G401.6 (cell line): ENCODE data around the gene SNTB2.
"Not testable (repeated sequence)": the region's sequence is repeated elsewhere in the genome, so short reads cannot be mapped to it uniquely, and the experiment has no call there.

ENCODE experiments used
- FAIRE-seq: peaks from 2 replicates; lab custom pipeline; 2012; peaks lifted over from hg19 to GRCh38; lab: Jason Lieb, UNC

SNTB2 gene

DNA sequence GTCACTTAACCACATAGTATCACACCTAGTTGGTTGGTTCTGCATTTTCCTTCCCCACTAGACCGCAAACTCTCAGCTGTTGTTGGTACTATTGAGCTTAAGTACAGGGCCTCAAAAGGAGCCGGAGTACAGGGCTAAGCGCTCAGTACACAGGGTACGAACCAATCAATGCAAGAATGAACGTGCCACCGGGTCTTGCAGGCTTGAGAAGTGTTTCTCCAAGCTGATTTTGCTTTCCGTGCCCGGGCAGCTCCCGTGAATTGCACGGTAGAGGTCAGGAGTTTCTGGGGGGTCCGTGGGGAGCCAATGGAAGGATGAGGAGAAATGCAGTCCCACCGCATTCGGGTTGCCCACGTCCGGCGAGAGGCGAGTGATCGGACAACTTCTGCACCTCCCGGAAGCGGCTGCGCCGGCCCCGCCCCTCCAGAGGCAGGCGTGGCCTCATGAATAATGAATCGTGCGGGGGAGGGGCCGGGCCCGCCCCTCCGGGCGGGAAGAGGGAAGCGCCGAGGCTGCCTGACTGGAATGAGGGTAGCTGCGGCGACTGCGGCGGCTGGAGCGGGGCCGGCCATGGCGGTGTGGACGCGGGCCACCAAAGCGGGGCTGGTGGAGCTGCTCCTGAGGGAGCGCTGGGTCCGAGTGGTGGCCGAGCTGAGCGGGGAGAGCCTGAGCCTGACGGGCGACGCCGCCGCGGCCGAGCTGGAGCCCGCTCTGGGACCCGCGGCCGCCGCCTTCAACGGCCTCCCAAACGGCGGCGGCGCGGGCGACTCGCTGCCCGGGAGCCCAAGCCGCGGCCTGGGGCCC, at the start of gene SNTB2:
Gene SNTB2, plus strand, starts transcription at position 523 of the 804 bp plus-strand sequence. Its CDS starts 3 bp downstream, at position 526.
- FAIRE-seq, result peak; percentile 58

DNA sequence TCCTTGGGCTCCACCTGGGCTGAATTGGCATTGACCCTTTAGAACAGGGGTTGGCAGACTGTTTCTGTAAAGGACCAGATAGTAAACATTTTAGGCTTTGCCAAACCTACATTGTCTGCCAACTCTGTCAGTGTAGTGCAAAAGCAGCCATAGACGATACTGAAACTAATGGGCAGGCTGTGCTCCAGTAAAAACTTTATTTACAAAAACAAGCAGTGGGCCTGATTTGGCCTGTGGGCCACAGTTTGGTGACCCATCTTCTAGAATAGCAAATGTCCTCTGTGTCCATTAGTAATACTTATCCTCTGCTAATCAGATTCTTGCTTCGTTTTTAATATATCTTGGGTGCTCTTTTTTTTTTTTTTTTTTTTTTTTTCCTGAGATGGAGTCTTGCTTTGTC, 48.4 kb upstream of the SNTB2 start:
- no peak for FAIRE-seq

DNA sequence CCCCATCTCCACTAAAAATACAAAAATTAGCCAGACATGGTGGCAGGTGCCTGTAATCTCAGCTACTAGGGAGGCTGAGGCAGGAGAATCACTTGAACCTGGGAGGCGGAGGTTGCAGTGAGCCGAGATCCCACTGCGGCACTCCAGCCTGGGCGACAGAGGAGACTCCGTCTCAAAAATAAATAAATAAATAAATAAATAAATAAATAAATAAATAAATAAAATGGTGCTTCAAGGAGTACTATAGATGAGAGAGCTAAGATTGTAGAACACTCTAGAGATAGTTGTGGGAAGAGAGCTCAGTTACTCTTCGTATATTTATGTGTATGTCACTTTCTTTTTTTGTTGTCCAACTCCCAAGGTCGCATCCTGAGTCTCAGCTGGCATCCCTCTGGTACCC, 47.5 kb upstream of the SNTB2 start:
- FAIRE-seq, result not testable (repeated sequence)

DNA sequence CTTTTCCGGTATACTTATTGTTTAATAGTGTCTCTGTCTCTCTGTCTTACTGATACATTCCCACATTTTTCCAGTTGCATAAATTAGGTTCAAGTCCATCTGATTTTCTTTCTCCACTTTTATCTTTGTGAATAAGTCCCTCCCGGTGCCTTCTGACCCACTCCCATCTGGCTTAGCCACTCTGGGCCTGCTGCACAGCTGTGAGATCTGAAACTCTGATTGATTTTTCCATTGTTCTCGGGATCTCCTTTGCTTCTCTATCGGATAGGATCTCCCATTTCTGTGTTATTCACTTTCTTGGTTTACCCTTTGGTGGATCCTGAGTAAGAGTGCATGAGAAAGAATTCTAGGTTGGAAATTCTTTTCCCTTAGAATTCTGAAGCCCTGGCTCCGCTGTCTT, 46.0 kb upstream of the SNTB2 start:
- FAIRE-seq, result no peak

DNA sequence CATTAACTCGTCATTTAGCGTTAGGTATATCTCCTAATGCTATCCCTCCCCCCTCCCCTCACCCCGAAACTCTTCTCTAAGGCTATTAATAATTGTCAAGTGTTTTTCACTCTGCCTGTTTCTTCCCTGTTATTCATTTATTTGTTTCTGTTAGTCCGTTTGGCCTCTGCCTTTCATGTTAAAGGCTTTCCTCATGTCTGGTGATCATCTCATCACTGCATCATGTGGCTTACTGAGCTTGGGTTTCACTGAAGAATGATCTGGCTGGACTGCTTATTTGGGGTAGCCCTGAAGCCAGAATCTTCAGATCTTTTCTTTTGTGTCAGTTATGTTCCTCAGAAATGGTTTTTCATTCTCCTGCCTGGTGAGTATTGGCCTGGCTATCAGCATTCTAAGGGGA, 45.0 kb upstream of the SNTB2 start:
- no peak for FAIRE-seq

GRCh38 chr16:69143116-69143515, 43.8 kb upstream of the SNTB2 start:
- FAIRE-seq, result no peak

DNA sequence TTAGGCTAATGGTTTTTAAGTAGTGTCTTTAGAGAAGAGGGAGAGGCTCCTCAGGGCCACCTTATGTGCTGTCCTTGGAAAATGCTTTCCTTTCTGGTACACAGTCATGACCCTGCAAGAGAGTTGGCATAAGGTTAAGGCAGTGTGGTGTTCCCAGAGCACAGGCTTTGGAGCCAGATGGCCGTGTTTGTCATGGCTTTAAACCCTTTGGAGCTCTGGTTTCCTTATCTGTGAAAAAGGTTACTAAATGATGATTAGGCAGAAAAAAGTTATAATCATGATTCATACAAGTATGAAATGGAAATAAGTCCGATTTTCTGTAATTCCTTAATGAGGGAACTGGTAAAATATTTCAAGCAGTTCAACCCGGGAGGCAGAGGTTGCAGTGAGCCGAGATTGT, 41.3 kb upstream of the SNTB2 start:
- no peak for FAIRE-seq

- FAIRE-seq, result not testable (repeated sequence)
These were observed 37.3 kb upstream of the SNTB2 start for GRCh38 chr16:69149621-69150020.

GRCh38 chr16:69150146-69150865, 36.7 kb upstream of the SNTB2 start:
- FAIRE-seq, result peak; percentile 97

- no peak for FAIRE-seq
These were observed 29.8 kb upstream of the SNTB2 start for GRCh38 chr16:69157196-69157595.

DNA sequence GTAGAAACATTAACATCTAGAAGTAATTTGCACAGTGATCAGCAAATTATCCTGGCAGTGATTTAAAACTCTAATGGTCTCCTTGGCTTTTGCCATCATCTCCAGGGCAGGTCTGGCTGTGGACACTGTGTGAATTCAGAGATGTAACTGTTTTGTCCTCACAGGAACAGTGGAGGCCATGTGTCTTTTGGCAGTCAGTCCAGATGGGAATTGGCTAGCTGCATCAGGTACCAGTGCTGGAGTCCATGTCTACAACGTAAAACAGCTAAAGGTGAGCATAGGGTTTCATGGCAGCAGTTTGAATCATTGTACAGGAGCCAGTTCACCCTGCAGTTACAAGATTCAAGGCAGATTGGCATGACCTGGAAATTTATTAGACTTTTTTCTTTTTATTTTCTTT, 26.8 kb upstream of the SNTB2 start:
- FAIRE-seq, result no peak

DNA sequence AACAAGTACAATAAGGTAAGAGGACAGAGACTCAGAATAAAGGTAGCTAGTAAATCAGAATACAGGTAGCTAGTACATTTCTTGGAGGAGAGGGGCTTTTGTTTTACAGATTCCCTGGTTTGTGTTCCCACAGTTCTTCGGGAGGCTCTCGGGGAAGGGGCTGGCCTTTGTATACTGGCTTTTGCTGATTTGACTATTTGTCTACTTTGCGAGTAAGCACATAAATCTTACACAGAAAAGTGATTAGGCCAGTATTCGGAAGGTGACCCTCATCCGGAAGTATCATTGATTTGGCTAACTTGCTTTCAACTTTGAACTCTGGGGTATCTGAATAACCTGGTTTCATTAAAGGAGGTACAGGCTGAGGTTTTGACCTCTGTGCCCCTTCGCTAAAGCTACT, 21.4 kb upstream of the SNTB2 start:
- FAIRE-seq, result no peak

DNA sequence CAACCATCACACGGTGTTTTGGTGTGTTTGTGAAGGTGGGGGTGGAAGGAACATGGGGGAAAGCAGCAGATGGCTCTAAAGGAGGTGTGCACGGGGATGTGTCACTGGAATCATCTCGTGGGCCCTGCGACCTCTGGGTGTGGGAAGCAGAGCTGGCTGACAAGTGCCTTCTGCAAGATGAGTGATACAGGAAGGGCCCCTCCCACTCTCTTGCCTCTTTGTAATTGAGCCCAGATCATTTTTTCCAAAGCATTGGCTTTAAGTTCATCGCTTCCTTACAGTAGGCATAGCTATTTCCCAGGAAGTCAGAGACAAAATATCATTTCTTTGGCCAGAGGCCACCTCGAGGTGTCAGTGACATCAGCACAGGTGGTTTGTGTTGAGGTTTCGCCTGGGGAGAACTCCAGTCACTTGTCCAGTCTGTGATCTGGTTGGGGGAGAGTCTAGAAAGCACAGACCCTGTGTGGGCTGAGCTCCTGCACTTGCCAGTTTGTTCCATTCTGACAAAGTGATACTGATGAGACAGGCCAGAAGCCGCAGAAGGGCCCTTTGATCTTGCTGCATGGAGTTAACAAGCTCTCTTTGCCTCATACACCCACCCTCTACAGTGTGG, 20.6 kb upstream of the SNTB2 start:
- FAIRE-seq, result no peak

- FAIRE-seq, result no peak
These were observed 19.7 kb upstream of the SNTB2 start for GRCh38 chr16:69166946-69167930.

DNA sequence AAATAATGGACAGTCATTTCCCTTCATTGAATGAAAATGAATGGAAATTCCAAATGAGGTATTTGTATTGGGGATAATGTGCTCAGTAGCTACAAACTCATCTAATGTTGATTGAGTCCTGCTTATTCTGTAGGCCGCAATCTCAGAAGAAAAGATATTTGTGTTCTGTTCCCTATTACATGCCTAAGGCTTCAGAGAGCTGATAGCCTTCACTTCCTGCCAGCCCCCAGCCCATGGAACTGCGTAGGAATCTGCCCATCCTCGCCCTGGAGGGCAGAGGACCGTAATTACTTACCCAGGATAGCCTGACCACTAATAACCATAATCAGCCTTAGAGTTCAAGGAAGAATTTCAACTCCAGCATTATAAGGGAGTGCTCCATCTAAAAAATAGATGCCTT, 17.9 kb upstream of the SNTB2 start:
- FAIRE-seq, result no peak

DNA sequence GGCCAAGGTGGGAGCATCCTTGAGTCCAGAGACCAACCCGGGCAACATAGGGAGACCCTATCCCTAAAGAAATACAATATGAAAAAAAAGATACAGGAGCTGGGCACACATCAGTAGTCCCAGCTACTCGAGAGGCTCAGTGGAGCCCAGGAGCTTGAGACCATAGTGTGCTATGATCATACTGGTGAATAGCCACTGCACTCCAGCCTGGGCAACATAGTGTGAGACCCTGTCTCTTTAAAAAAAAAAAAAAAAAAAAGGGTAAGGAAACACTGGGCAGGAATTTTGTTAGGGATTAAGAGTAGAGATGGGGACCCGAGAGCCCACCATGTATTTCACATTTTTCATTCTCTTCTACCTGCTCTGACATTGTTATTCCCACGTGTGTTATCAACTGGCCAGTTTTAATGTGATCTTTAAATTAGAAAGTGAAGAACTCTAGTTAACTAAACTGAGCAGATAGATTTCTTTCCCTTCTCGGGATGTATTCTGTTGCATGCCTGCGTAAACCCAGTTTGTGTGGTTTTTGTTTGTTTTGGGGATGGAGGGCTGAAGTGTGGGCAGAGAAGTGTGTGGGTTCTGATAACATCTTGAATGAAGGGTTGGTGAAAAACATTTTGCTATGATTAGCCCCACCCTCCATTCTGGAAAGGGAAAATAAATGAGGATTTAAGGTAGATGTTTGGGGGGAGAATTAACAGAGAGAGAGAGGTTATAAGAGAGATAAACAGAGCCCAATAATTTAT, 17.2 kb upstream of the SNTB2 start:
- FAIRE-seq, result no peak

DNA sequence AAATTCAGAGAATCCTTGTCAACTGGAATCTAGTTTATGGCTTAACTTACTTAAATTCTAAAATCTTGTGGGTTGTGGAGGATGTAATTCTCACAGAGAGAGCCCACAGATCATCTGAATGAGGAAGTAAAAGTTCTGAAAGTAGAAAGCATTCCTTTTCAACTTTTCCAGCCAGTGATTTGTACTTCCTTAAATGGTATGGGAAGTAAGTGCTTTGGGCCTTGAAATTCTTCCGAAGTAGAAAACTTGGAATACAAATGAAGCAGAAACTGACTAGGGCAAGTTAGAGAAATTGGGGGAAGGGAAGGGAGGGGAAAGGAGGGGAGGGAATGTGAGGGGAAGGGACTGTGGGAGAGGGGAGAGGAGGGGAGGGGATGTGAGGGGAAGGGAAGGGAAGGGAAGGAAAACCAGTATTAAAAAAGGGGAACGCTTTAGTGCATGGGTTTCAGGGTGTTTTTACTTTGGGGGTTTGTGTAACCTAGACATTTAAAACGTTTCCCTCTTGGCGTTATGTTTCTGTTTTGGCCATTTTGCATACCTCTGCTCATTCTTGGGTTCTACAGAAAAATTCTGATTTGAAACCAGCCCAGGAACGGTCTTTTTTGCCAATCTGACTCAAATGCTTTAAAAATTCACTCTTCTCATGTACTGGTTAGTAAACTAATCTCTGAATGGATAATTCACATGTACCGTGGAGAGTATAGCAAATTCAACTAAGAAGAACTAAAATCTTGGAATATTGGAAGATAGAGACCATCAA, 15.5 kb upstream of the SNTB2 start:
- FAIRE-seq, result no peak

GRCh38 chr16:69176033-69176800, 10.7 kb upstream of the SNTB2 start:
- FAIRE-seq, result no peak

DNA sequence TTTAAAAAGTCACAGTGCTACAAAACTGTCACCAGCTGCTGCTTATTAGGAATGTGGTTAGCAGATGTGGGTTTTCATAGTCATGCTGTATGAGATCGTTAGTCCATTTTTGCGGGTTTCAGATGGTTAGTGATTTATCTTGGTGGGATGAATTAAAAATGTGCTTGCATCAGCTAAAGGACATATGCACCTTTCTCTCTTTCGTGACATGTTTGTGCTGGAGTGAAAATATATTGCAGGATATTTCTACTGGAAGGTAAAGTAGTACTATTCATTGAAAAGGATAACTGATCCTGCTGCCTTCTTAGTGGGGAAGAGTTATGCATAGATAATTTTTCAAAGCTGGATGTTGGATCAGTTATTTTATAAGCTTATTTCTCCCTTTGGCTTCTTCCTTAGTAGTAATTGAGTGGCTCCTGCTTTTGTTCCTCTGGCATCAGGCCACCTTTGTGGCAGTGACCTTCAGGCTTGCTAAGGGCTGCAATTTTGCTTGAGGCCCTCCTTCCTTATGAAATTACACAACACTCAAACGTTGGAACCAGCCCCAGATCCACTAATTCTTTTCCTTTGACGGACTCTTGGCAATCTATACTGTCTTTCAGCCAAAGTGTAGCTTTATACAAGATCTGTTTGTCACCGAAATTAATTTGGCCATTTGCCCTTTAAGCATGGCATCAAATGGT, 7.5 kb upstream of the SNTB2 start:
- no peak for FAIRE-seq
